Left hindlimb (tissue), 1 donor: Measurements from ENCODE around the gene XRCC5.

Experiments
- DNase-seq: peaks from one replicate; pipeline ENCODE4 v3.0.0-alpha.2; 2018

Gene XRCC5

GRCh38 chr2:216234106-216234505 lies 125.0 kb downstream of the XRCC5 start:
- no peak for DNase-seq

GRCh38 chr2:216235462-216235861 lies 126.3 kb downstream of the XRCC5 start:
- DNase-seq, result no peak

- DNase-seq, result no peak
Measured at GRCh38 chr2:216235896-216236295, 126.7 kb downstream of the XRCC5 start.

GRCh38 chr2:216236486-216236885 lies 127.3 kb downstream of the XRCC5 start:
- DNase-seq, result no peak

- no peak for DNase-seq
Measured at GRCh38 chr2:216242365-216242764, 133.2 kb downstream of the XRCC5 start.

GRCh38 chr2:216243026-216243425 lies 133.9 kb downstream of the XRCC5 start:
- no peak for DNase-seq

GRCh38 chr2:216245391-216245975 lies 136.3 kb downstream of the XRCC5 start:
- DNase-seq, result no peak

- no peak for DNase-seq
Measured at GRCh38 chr2:216246766-216247165, 137.6 kb downstream of the XRCC5 start.
